Hematopoietic multipotent progenitor cell (in vitro differentiated cells): Measurements from ENCODE around the gene IYD. TPM values are rescaled to one million over a fixed set of nuclear protein-coding genes. Genes with fewer than 3 reads are reported as not detected.
"Not testable (repeated sequence)": the region's sequence is repeated elsewhere in the genome, so short reads cannot be mapped to it uniquely, and the experiment has no call there.

Experiments used
- DNase-seq, 3 donors: peaks; one replicate each; pipeline ENCODE4 v3.0.0-alpha.2; 2011 to 2015; ENCODE audit warnings: low read depth in 2 of 3, low spot score in 2 of 3
- total RNA-seq: library from RNA; depleted of rRNA; stranded (reverse); fragments of >200 nt; gene quantifications from one replicate; pipeline ENCODE4 v1.2.3, GENCODE V29; 2012

IYD gene
- total RNA-seq, 1 donor: under 0.01 TPM

- DNase-seq: peak in 1 of 3 donors; percentile 80
Measured at GRCh38 chr6:150349546-150349945, 19.3 kb upstream of the IYD start.

- peak in 2 of 3 donors; percentile 56 to 78 for DNase-seq
Measured at GRCh38 chr6:150352321-150353296, 16.2 kb upstream of the IYD start.

- DNase-seq: no peak
Measured at GRCh38 chr6:150353445-150353844, 15.4 kb upstream of the IYD start.

- no peak for DNase-seq
Measured at GRCh38 chr6:150354754-150355571, 13.8 kb upstream of the IYD start.

- DNase-seq: no peak
Measured at GRCh38 chr6:150355932-150356331, 12.9 kb upstream of the IYD start.

GRCh38 chr6:150361876-150362275 lies 6.9 kb upstream of the IYD start:
- no peak for DNase-seq

GRCh38 chr6:150363733-150364132 lies 5.1 kb upstream of the IYD start:
- DNase-seq: peak in 1 of 3 donors; percentile 53

- no peak for DNase-seq
Measured at GRCh38 chr6:150366118-150366778, 2.6 kb upstream of the IYD start.

GRCh38 chr6:150369408-150369807 lies 596 bp downstream of the IYD start:
- no peak for DNase-seq

- DNase-seq: no peak
Measured at GRCh38 chr6:150370112-150370511, 1.3 kb downstream of the IYD start.

- no peak for DNase-seq
Measured at GRCh38 chr6:150371356-150371755, 2.5 kb downstream of the IYD start.

- DNase-seq: no peak
Measured at GRCh38 chr6:150372051-150372450, 3.2 kb downstream of the IYD start.

GRCh38 chr6:150373260-150373701 lies 4.5 kb downstream of the IYD start:
- DNase-seq: no peak

GRCh38 chr6:150374346-150374745 lies 5.5 kb downstream of the IYD start:
- DNase-seq: not testable (repeated sequence)

GRCh38 chr6:150377211-150377781 lies 8.5 kb downstream of the IYD start:
- DNase-seq: peak in 1 of 3 donors; percentile 75

- no peak for DNase-seq
Measured at GRCh38 chr6:150380256-150380655, 11.4 kb downstream of the IYD start.

GRCh38 chr6:150382171-150382570 lies 13.4 kb downstream of the IYD start:
- no peak for DNase-seq

- no peak for DNase-seq
Measured at GRCh38 chr6:150391414-150391813, 22.6 kb downstream of the IYD start.

- DNase-seq: no peak
Measured at GRCh38 chr6:150391890-150392289, 23.1 kb downstream of the IYD start.

- no peak for DNase-seq
Measured at GRCh38 chr6:150392452-150393220, 23.8 kb downstream of the IYD start.
